ENCODE results near the gene MICU1.
"Not testable (repeated sequence)": the region's sequence is repeated elsewhere in the genome, so short reads cannot be mapped to it uniquely, and the experiment has no call there.

Gene MICU1

GRCh38 chr10:72625608-72626443 lies at the start of gene MICU1:
TSS of gene MICU1 (minus strand) at chr10:72626079. CDS start at chr10:72566793, 59,286 bp downstream.
- peak; percentile 67 to 97 (median 92) for DNase-seq

GRCh38 chr10:72674174-72674573 lies 48.3 kb upstream of the MICU1 start:
- DNase-seq: not testable (repeated sequence)

- no peak for DNase-seq
Observed at GRCh38 chr10:72673280-72673679, 47.4 kb upstream of the MICU1 start.

GRCh38 chr10:72667207-72667864 lies 41.5 kb upstream of the MICU1 start:
- DNase-seq: no peak

- no peak for DNase-seq
Observed at GRCh38 chr10:72665925-72666324, 40.0 kb upstream of the MICU1 start.

- no peak for DNase-seq
Observed at GRCh38 chr10:72663971-72664370, 38.1 kb upstream of the MICU1 start.

- DNase-seq: no peak
Observed at GRCh38 chr10:72661431-72661830, 35.6 kb upstream of the MICU1 start.

- DNase-seq: no peak
Observed at GRCh38 chr10:72660220-72660619, 34.3 kb upstream of the MICU1 start.

GRCh38 chr10:72659694-72660093 lies 33.8 kb upstream of the MICU1 start:
- no peak for DNase-seq

- no peak for DNase-seq
Observed at GRCh38 chr10:72658696-72659400, 33.0 kb upstream of the MICU1 start.

GRCh38 chr10:72654720-72655119 lies 28.8 kb upstream of the MICU1 start:
- no peak for DNase-seq

- DNase-seq: no peak
Observed at GRCh38 chr10:72653383-72654096, 27.7 kb upstream of the MICU1 start.

- no peak for DNase-seq
Observed at GRCh38 chr10:72649291-72649690, 23.4 kb upstream of the MICU1 start.

- DNase-seq: no peak
Observed at GRCh38 chr10:72648301-72648700, 22.4 kb upstream of the MICU1 start.

- DNase-seq: not testable (repeated sequence)
Observed at GRCh38 chr10:72646971-72647370, 21.1 kb upstream of the MICU1 start.

GRCh38 chr10:72645263-72645858 lies 19.5 kb upstream of the MICU1 start:
- no peak for DNase-seq

- no peak for DNase-seq
Observed at GRCh38 chr10:72642318-72642717, 16.4 kb upstream of the MICU1 start.

GRCh38 chr10:72639441-72639873 lies 13.6 kb upstream of the MICU1 start:
- no peak for DNase-seq

- no peak for DNase-seq
Observed at GRCh38 chr10:72638586-72639440, 12.9 kb upstream of the MICU1 start.

GRCh38 chr10:72637398-72637857 lies 11.5 kb upstream of the MICU1 start:
- peak in 1 of 58 donors; percentile 19 for DNase-seq
